DOHH2 (cell line): ENCODE results near the gene ABCF1.

ENCODE experiments used
- H3F3A ChIP-seq: fragments of 200-600 bp; sonication (generic), shearing (Covaris generic); 2 replicates; pipeline ENCODE4 v1.6.0; 2016; ENCODE audit warnings: antibody characterized with exemption, mild to moderate bottlenecking; ENCODE audit not compliant: control insufficient read depth, insufficient read depth
- H3K27ac ChIP-seq: fragments of 200-600 bp; sonication (generic); 2 replicates; pipeline ENCODE4 v1.5.1; 2014; ENCODE audit warnings: low read depth, mild to moderate bottlenecking, low read length, moderate library complexity
- H3K27me3 ChIP-seq: fragments of 200-600 bp; sonication (generic); 2 replicates; pipeline ENCODE4 v1.6.1; 2014; ENCODE audit warnings: mild to moderate bottlenecking, low read length, mixed read lengths; ENCODE audit not compliant: control insufficient read depth
- H3K36me3 ChIP-seq: fragments of 200-600 bp; sonication (generic); 2 replicates; pipeline ENCODE4 v1.6.1; 2014; ENCODE audit warnings: mild to moderate bottlenecking, low read length, moderate library complexity, mixed read lengths; ENCODE audit not compliant: control insufficient read depth
- H3K4me1 ChIP-seq: fragments of 200-600 bp; sonication (generic); 2 replicates; pipeline ENCODE4 v1.6.1; 2014; ENCODE audit warnings: mild to moderate bottlenecking, low read length, mixed read lengths; ENCODE audit not compliant: control insufficient read depth
- H3K4me2 ChIP-seq: fragments of 200-600 bp; sonication (generic); 2 replicates; pipeline ENCODE4 v1.6.0; 2014; ENCODE audit warnings: mild to moderate bottlenecking, low read length, moderate library complexity
- H3K4me3 ChIP-seq: fragments of 200-600 bp; sonication (generic); 2 replicates; pipeline ENCODE4 v1.5.1; 2014; ENCODE audit warnings: mild to moderate bottlenecking, low read length, mixed read lengths
- H3K79me2 ChIP-seq: fragments of 200-600 bp; sonication (generic); 2 replicates; pipeline ENCODE4 v1.6.1; 2014; ENCODE audit warnings: mild to moderate bottlenecking, low read length, mixed read lengths; ENCODE audit not compliant: control insufficient read depth
- H3K9me2 ChIP-seq: fragments of 200-600 bp; sonication (generic); replicated peaks from 2 replicates; pipeline ENCODE4 v1.6.1; 2014; ENCODE audit warnings: mild to moderate bottlenecking, low read length, mixed read lengths; ENCODE audit not compliant: control insufficient read depth
- H3K9me3 ChIP-seq: fragments of 200-600 bp; sonication (generic); 2 replicates; pipeline ENCODE4 v1.6.1; 2014; ENCODE audit warnings: antibody characterized with exemption, low read length, mixed read lengths; ENCODE audit not compliant: control insufficient read depth, insufficient read depth
- H4K20me1 ChIP-seq: fragments of 200-600 bp; sonication (generic); 2 replicates; pipeline ENCODE4 v1.6.0; 2014; ENCODE audit warnings: low read depth, mild to moderate bottlenecking, antibody characterized with exemption, low read length, moderate library complexity; ENCODE audit not compliant: control insufficient read depth, insufficient read depth
- EZH2phosphoT487 ChIP-seq: fragments of 200-600 bp; sonication (generic); IDR thresholded peaks from 2 replicates; pipeline ENCODE4 v1.6.1; 2017; ENCODE audit warnings: borderline replicate concordance, mild to moderate bottlenecking, antibody characterized with exemption, low read length, moderate library complexity, mixed read lengths
- TF ChIP-seq, protein P1 (sequence below): fragments of 200-600 bp; sonication (generic); IDR thresholded peaks from one replicate; pipeline ENCODE4 v1.5.1; 2014; ENCODE audit warnings: antibody characterized with exemption, mild to moderate bottlenecking, low read depth, low read length; ENCODE audit not compliant: poor library complexity, severe bottlenecking

The ABCF1 gene

GRCh38 chr6:30568245-30568644, 3.0 kb upstream of the ABCF1 start:
- peaks cover 23% of the 10 kb centered on the region for H3K79me2 ChIP-seq
- H4K20me1 ChIP-seq, result peaks cover 14% of the 10 kb centered on the region; the same call in 1 of the 2 replicates
- H3K9me3 ChIP-seq, result no peaks in the 10 kb centered on the region
- H3K27ac ChIP-seq, result no peak overlapping the region
- H3K9me2 ChIP-seq, result no peaks in the 10 kb centered on the region
- H3K36me3 ChIP-seq, result peaks cover 14% of the 10 kb centered on the region
- H3K4me2 ChIP-seq, result no peak overlapping the region
- no peaks in the 10 kb centered on the region for H3K27me3 ChIP-seq
- H3K4me1 ChIP-seq, result peaks cover 28% of the 10 kb centered on the region
- H3F3A ChIP-seq, result peaks cover 3% of the 10 kb centered on the region
- H3K4me3 ChIP-seq, result no peak overlapping the region
- TF ChIP-seq, protein P1, sequence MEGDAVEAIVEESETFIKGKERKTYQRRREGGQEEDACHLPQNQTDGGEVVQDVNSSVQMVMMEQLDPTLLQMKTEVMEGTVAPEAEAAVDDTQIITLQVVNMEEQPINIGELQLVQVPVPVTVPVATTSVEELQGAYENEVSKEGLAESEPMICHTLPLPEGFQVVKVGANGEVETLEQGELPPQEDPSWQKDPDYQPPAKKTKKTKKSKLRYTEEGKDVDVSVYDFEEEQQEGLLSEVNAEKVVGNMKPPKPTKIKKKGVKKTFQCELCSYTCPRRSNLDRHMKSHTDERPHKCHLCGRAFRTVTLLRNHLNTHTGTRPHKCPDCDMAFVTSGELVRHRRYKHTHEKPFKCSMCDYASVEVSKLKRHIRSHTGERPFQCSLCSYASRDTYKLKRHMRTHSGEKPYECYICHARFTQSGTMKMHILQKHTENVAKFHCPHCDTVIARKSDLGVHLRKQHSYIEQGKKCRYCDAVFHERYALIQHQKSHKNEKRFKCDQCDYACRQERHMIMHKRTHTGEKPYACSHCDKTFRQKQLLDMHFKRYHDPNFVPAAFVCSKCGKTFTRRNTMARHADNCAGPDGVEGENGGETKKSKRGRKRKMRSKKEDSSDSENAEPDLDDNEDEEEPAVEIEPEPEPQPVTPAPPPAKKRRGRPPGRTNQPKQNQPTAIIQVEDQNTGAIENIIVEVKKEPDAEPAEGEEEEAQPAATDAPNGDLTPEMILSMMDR, result no peak
- no peak for TF ChIP-seq EZH2phosphoT487

- peaks cover 28% of the 10 kb centered on the region for H4K20me1 ChIP-seq
- peaks cover 43% of the 10 kb centered on the region for H3K79me2 ChIP-seq
- peak overlapping the region; percentile 87 for H3K4me3 ChIP-seq
- no peaks in the 10 kb centered on the region for H3K27me3 ChIP-seq
- H3K27ac ChIP-seq, result no peak overlapping the region
- H3K36me3 ChIP-seq, result peaks cover 29% of the 10 kb centered on the region
- no peaks in the 10 kb centered on the region for H3K9me3 ChIP-seq
- H3K4me2 ChIP-seq, result peak overlapping the region; percentile 85
- H3F3A ChIP-seq, result peaks cover 3% of the 10 kb centered on the region; the same call in 1 of the 2 replicates
- H3K4me1 ChIP-seq, result peaks cover 41% of the 10 kb centered on the region
- no peaks in the 10 kb centered on the region for H3K9me2 ChIP-seq
- TF ChIP-seq, protein P1, result no peak
- TF ChIP-seq EZH2phosphoT487, result no peak
Measured at GRCh38 chr6:30570263-30570662, 979 bp upstream of the ABCF1 start.

GRCh38 chr6:30570740-30571074, 535 bp upstream of the ABCF1 start:
- Histone ChIP-seq H4K20me1 (peaks cover 28% of the 10 kb centered on the region), H3K36me3 (peaks cover 33% of the 10 kb centered on the region), H3K4me1 (peaks cover 41% of the 10 kb centered on the region), H3K27me3 (no peaks in the 10 kb centered on the region), H3K9me2 (no peaks in the 10 kb centered on the region), H3K27ac (no peak overlapping the region), H3F3A (no peaks in the 10 kb centered on the region; the same call in 1 of the 2 replicates), H3K9me3 (no peaks in the 10 kb centered on the region), H3K4me3 (peak overlapping the region; percentile 87), H3K79me2 (peaks cover 48% of the 10 kb centered on the region), H3K4me2 (peak overlapping the region; percentile 85)
- no peak for TF ChIP-seq EZH2phosphoT487
- TF ChIP-seq, protein P1, result no peak

DNA sequence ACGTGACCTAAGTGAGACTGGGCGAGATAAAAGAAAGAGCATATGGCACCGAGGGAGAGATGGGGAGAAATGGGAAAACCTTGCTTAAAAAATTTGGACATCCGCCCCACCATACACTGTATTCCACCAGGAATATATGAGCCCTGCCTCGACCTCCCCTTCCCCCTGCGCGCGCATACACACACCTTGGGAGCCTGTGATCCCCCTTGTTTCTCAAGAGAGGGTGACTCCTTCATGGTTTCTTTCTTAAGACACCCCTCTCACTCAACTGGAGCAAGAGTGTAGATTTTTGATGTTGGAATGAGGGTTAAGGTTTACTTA, 480 bp downstream of the ABCF1 start:
- no peaks in the 10 kb centered on the region for H3K27me3 ChIP-seq
- H3K36me3 ChIP-seq, result peaks cover 39% of the 10 kb centered on the region
- peak overlapping the region; percentile 59 for H3K27ac ChIP-seq
- H3F3A ChIP-seq, result no peaks in the 10 kb centered on the region; the same call in 1 of the 2 replicates
- TF ChIP-seq, protein P1, result no peak
- TF ChIP-seq EZH2phosphoT487, result no peak
- peak overlapping the region; percentile 85 for H3K4me2 ChIP-seq
- H3K9me2 ChIP-seq, result no peaks in the 10 kb centered on the region
- no peaks in the 10 kb centered on the region for H3K9me3 ChIP-seq
- peaks cover 28% of the 10 kb centered on the region for H4K20me1 ChIP-seq
- H3K4me1 ChIP-seq, result peaks cover 41% of the 10 kb centered on the region
- peaks cover 58% of the 10 kb centered on the region for H3K79me2 ChIP-seq
- H3K4me3 ChIP-seq, result peak overlapping the region; percentile 87
